Thymus (tissue), 11 donors: ENCODE data around the gene GBF1. TPM values are rescaled to one million over a fixed set of nuclear protein-coding genes. Genes with fewer than 3 reads are reported as not detected.

Experiments
- DNase-seq, 9 donors: peaks; one replicate each; pipeline ENCODE4 v3.0.0-alpha.2; 2013; ENCODE audit warnings: low spot score in 9 of 9, low read depth in 6 of 9, missing footprints in 1 of 9
- H3K27ac ChIP-seq, 2 donors: one replicate each; pipeline ENCODE4 v1.5.1; 2013; ENCODE audit warnings: control low read depth in 1 of 2, low read depth in 1 of 2, low read length in 1 of 2, mild to moderate bottlenecking in 1 of 2, moderate library complexity in 1 of 2
- H3K27me3 ChIP-seq, 2 donors: one replicate each; pipeline ENCODE4 v1.5.1; 2013; ENCODE audit warnings: low read length in 1 of 2; ENCODE audit not compliant: control insufficient read depth in 2 of 2, insufficient read depth in 1 of 2
- H3K36me3 ChIP-seq, 2 donors: one replicate each; pipeline ENCODE4 v1.5.1; 2013; ENCODE audit warnings: low read length in 1 of 2, mild to moderate bottlenecking in 1 of 2, moderate library complexity in 1 of 2; ENCODE audit not compliant: control insufficient read depth in 2 of 2, insufficient read depth in 2 of 2
- H3K4me1 ChIP-seq, 2 donors: one replicate each; pipeline ENCODE4 v1.5.1; 2013; ENCODE audit warnings: low read length in 2 of 2; ENCODE audit not compliant: control insufficient read depth in 2 of 2, insufficient read depth in 2 of 2
- H3K4me3 ChIP-seq, 2 donors: one replicate each; pipeline ENCODE4 v1.5.1; 2013; ENCODE audit warnings: low read length in 2 of 2, control low read depth in 1 of 2, mild to moderate bottlenecking in 1 of 2
- H3K9me3 ChIP-seq, 2 donors: one replicate each; pipeline ENCODE4 v1.5.1; 2013; ENCODE audit warnings: low read length in 1 of 2, mild to moderate bottlenecking in 1 of 2; ENCODE audit not compliant: control insufficient read depth in 2 of 2, insufficient read depth in 1 of 2
- WGBS: extraction: QIAGEN DNeasy Blood & Tissue Kit; methylation state at CpG from one replicate; pipeline ENCODE4 v1.1.7; 2013; 5-methylcytosine and 5-hydroxymethylcytosine counted together
- polyA plus RNA-seq: library from polyadenylated mRNA; stranded (reverse); fragments of 200-250 nt; gene quantifications from one replicate; pipeline ENCODE4 v1.2.3, GENCODE V29; 2013
- total RNA-seq: library from RNA; stranded (reverse); fragments of 120-200 nt; gene quantifications from one replicate; pipeline ENCODE4 v1.2.4, GENCODE V29; 2013
- donor health status: healthy.

Gene GBF1
- total and polyA plus RNA-seq, 2 donors: 9.6 to 11.1 TPM

- Histone ChIP-seq H3K4me1 (no peaks in the 10 kb centered on the region), H3K4me3 (no peak overlapping the region), H3K9me3 (no peaks in the 10 kb centered on the region), H3K27ac (no peak overlapping the region), H3K27me3 (no peaks in the 10 kb centered on the region), H3K36me3 (peaks cover 4 to 18% of the 10 kb centered on the region in 2 donors)
- WGBS: 92% methylated on average over 1 of the region's 1 CpG
- DNase-seq: no peak
These were observed 9.1 kb downstream of the GBF1 start for GRCh38 chr10:102254426-102254825.

- DNase-seq: no peak
- Histone ChIP-seq H3K36me3 (peaks cover 5 to 18% of the 10 kb centered on the region in 2 donors), H3K9me3 (no peaks in the 10 kb centered on the region), H3K4me1 (no peaks in the 10 kb centered on the region), H3K4me3 (no peak overlapping the region), H3K27ac (no peak overlapping the region), H3K27me3 (no peaks in the 10 kb centered on the region)
- WGBS: 100% methylated on average over 2 of the region's 2 CpGs
These were observed 10.1 kb downstream of the GBF1 start for GRCh38 chr10:102255404-102255803.

GRCh38 chr10:102261196-102261595, 15.9 kb downstream of the GBF1 start:
- Histone ChIP-seq H3K4me1 (no peaks in the 10 kb centered on the region), H3K27me3 (no peaks in the 10 kb centered on the region), H3K27ac (no peak overlapping the region), H3K36me3 (peaks cover 26 to 40% of the 10 kb centered on the region in 2 donors), H3K9me3 (no peaks in the 10 kb centered on the region), H3K4me3 (no peak overlapping the region)
- DNase-seq: no peak

- WGBS: 94% methylated on average over 6 of the region's 6 CpGs
- H3K9me3 ChIP-seq: no peaks in the 10 kb centered on the region
- no peak for DNase-seq
- peaks cover 25 to 46% of the 10 kb centered on the region in 2 donors for H3K36me3 ChIP-seq
- H3K4me1 ChIP-seq: no peaks in the 10 kb centered on the region
- H3K27ac ChIP-seq: no peak overlapping the region
- H3K4me3 ChIP-seq: no peak overlapping the region
- no peaks in the 10 kb centered on the region for H3K27me3 ChIP-seq
These were observed 16.5 kb downstream of the GBF1 start for GRCh38 chr10:102261842-102262241.

GRCh38 chr10:102262744-102263370, 17.5 kb downstream of the GBF1 start:
- no peak for DNase-seq
- WGBS: 98% methylated on average over 4 of the region's 4 CpGs
- peaks cover 26 to 50% of the 10 kb centered on the region in 2 donors for H3K36me3 ChIP-seq

GRCh38 chr10:102264371-102264770, 19.0 kb downstream of the GBF1 start:
- H3K4me3 ChIP-seq: no peak overlapping the region
- WGBS: 96% methylated on average over 4 of the region's 4 CpGs
- peaks cover 28 to 55% of the 10 kb centered on the region in 2 donors for H3K36me3 ChIP-seq
- no peaks in the 10 kb centered on the region for H3K4me1 ChIP-seq
- H3K27ac ChIP-seq: no peak overlapping the region
- H3K9me3 ChIP-seq: no peaks in the 10 kb centered on the region
- DNase-seq: no peak
- H3K27me3 ChIP-seq: no peaks in the 10 kb centered on the region

More at GRCh38 chr10:102262744-102263370, 17.5 kb downstream of the GBF1 start:
- no peaks in the 10 kb centered on the region for H3K9me3 ChIP-seq
- H3K4me1 ChIP-seq: no peaks in the 10 kb centered on the region
- no peaks in the 10 kb centered on the region for H3K27me3 ChIP-seq
- H3K4me3 ChIP-seq: no peak overlapping the region
- H3K27ac ChIP-seq: no peak overlapping the region

GRCh38 chr10:102266670-102267069, 21.3 kb downstream of the GBF1 start:
- no peaks in the 10 kb centered on the region for H3K9me3 ChIP-seq
- no peak overlapping the region for H3K27ac ChIP-seq
- no peak for DNase-seq
- no peaks in the 10 kb centered on the region for H3K27me3 ChIP-seq
- H3K4me1 ChIP-seq: no peaks in the 10 kb centered on the region
- peaks cover 18 to 42% of the 10 kb centered on the region in 2 donors for H3K36me3 ChIP-seq
- 97% methylated on average over 3 of the region's 3 CpGs for WGBS
- H3K4me3 ChIP-seq: no peak overlapping the region

GRCh38 chr10:102267748-102268147, 22.4 kb downstream of the GBF1 start:
- H3K27ac ChIP-seq: no peak overlapping the region
- H3K4me1 ChIP-seq: no peaks in the 10 kb centered on the region
- no peak overlapping the region for H3K4me3 ChIP-seq
- DNase-seq: no peak
- H3K36me3 ChIP-seq: peaks cover 16 to 32% of the 10 kb centered on the region in 2 donors
- H3K27me3 ChIP-seq: no peaks in the 10 kb centered on the region
- no peaks in the 10 kb centered on the region for H3K9me3 ChIP-seq

- Histone ChIP-seq H3K27me3 (no peaks in the 10 kb centered on the region), H3K36me3 (peaks cover 10 to 29% of the 10 kb centered on the region in 2 donors), H3K4me3 (no peak overlapping the region), H3K27ac (no peak overlapping the region), H3K9me3 (no peaks in the 10 kb centered on the region), H3K4me1 (no peaks in the 10 kb centered on the region)
- DNase-seq: no peak
These were observed 23.1 kb downstream of the GBF1 start for GRCh38 chr10:102268375-102268888.
